OCI-LY1 (cell line): Measurements from ENCODE around the gene CTNNA3.

Experiments used
- H2AFZ ChIP-seq: fragments of 200-600 bp; sonication (generic), shearing (Covaris generic); 2 replicates; pipeline ENCODE4 v1.6.0; 2014; ENCODE audit warnings: antibody characterized with exemption, mild to moderate bottlenecking, low read length
- H3F3A ChIP-seq: fragments of 200-600 bp; sonication (generic), shearing (Covaris generic); 2 replicates; pipeline ENCODE4 v1.6.0; 2014; ENCODE audit warnings: mild to moderate bottlenecking, antibody characterized with exemption, low read length, moderate library complexity; ENCODE audit not compliant: insufficient read depth
- H3K27ac ChIP-seq: fragments of 200-600 bp; sonication (generic); 2 replicates; pipeline ENCODE4 v1.5.1; 2014; ENCODE audit warnings: low read length, mixed run types, mild to moderate bottlenecking, low read depth; ENCODE audit not compliant: poor library complexity, severe bottlenecking
- H3K27me3 ChIP-seq: fragments of 200-600 bp; sonication (generic); 2 replicates; pipeline ENCODE4 v1.6.0; 2014; ENCODE audit warnings: antibody characterized with exemption, mild to moderate bottlenecking, low read length, moderate library complexity; ENCODE audit not compliant: insufficient read depth
- H3K36me3 ChIP-seq: fragments of 200-600 bp; sonication (generic); 2 replicates; pipeline ENCODE4 v1.6.1; 2014; ENCODE audit warnings: mild to moderate bottlenecking, antibody characterized with exemption, low read length, moderate library complexity, mixed read lengths; ENCODE audit not compliant: insufficient read depth
- H3K4me1 ChIP-seq: fragments of 200-600 bp; sonication (generic); 2 replicates; pipeline ENCODE4 v1.5.1; 2014; ENCODE audit warnings: mild to moderate bottlenecking, low read length, moderate library complexity; ENCODE audit not compliant: insufficient read depth, severe bottlenecking
- H3K4me2 ChIP-seq: fragments of 200-600 bp; sonication (generic), shearing (Covaris generic); 2 replicates; pipeline ENCODE4 v1.6.1; 2014; ENCODE audit warnings: low read length
- H3K4me3 ChIP-seq: fragments of 200-600 bp; sonication (generic); 2 replicates; pipeline ENCODE4 v1.5.1; 2014; ENCODE audit warnings: low read length, low read depth, mild to moderate bottlenecking, mixed read lengths; ENCODE audit not compliant: poor library complexity, severe bottlenecking
- H3K79me2 ChIP-seq: fragments of 200-600 bp; shearing (Covaris generic); 2 replicates; pipeline ENCODE4 v1.6.1; 2016; ENCODE audit warnings: mixed run types, low read length, mixed read lengths; ENCODE audit not compliant: insufficient read depth
- H3K9ac ChIP-seq: fragments of 200-600 bp; sonication (generic), shearing (Covaris generic); 2 replicates; pipeline ENCODE4 v1.6.1; 2014; ENCODE audit warnings: mild to moderate bottlenecking, low read length, mixed read lengths
- H3K9me2 ChIP-seq: fragments of 200-600 bp; sonication (generic), shearing (Covaris generic); 2 replicates; pipeline ENCODE4 v1.6.1; 2014; ENCODE audit warnings: low read depth, mild to moderate bottlenecking, low read length, mixed read lengths
- H3K9me3 ChIP-seq: fragments of 200-600 bp; shearing (Covaris generic); 2 replicates; pipeline ENCODE4 v1.6.1; 2014; ENCODE audit warnings: low read length, mixed read lengths
- H4K20me1 ChIP-seq: fragments of 200-600 bp; sonication (generic), shearing (Covaris generic); 2 replicates; pipeline ENCODE4 v1.6.0; 2016; ENCODE audit warnings: mild to moderate bottlenecking, low read length; ENCODE audit not compliant: insufficient read depth
- EZH2 ChIP-seq: fragments of 200-600 bp; sonication (generic), shearing (Covaris generic); IDR thresholded peaks from 2 replicates; pipeline ENCODE4 v1.8.0; 2017; ENCODE audit warnings: borderline replicate concordance, mixed run types, mild to moderate bottlenecking, antibody characterized with exemption, low read length, moderate library complexity, mixed read lengths
- TF ChIP-seq, protein P1 (sequence below): fragments of 200-600 bp; sonication (generic), shearing (Covaris generic); IDR thresholded peaks from 2 replicates; pipeline ENCODE4 v1.5.1; 2017; ENCODE audit warnings: mild to moderate bottlenecking, antibody characterized with exemption, low read length, moderate library complexity, mixed read lengths

Gene CTNNA3

GRCh38 chr10:66239062-66239461 is 1456.9 kb downstream of the CTNNA3 start:
- no peaks in the 10 kb centered on the region for H3F3A ChIP-seq
- H3K9me2 ChIP-seq, result no peaks in the 10 kb centered on the region
- H3K4me1 ChIP-seq, result no peaks in the 10 kb centered on the region
- H3K27me3 ChIP-seq, result no peaks in the 10 kb centered on the region
- H3K27ac ChIP-seq, result no peak overlapping the region
- H4K20me1 ChIP-seq, result no peaks in the 10 kb centered on the region
- H3K79me2 ChIP-seq, result no peaks in the 10 kb centered on the region
- TF ChIP-seq EZH2, result no peak
- TF ChIP-seq, protein P1, sequence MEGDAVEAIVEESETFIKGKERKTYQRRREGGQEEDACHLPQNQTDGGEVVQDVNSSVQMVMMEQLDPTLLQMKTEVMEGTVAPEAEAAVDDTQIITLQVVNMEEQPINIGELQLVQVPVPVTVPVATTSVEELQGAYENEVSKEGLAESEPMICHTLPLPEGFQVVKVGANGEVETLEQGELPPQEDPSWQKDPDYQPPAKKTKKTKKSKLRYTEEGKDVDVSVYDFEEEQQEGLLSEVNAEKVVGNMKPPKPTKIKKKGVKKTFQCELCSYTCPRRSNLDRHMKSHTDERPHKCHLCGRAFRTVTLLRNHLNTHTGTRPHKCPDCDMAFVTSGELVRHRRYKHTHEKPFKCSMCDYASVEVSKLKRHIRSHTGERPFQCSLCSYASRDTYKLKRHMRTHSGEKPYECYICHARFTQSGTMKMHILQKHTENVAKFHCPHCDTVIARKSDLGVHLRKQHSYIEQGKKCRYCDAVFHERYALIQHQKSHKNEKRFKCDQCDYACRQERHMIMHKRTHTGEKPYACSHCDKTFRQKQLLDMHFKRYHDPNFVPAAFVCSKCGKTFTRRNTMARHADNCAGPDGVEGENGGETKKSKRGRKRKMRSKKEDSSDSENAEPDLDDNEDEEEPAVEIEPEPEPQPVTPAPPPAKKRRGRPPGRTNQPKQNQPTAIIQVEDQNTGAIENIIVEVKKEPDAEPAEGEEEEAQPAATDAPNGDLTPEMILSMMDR, result no peak
- H3K9me3 ChIP-seq, result no peaks in the 10 kb centered on the region
- no peaks in the 10 kb centered on the region for H3K36me3 ChIP-seq
- H3K4me3 ChIP-seq, result no peak overlapping the region
- no peak overlapping the region for H2AFZ ChIP-seq
- no peak overlapping the region for H3K9ac ChIP-seq
- no peak overlapping the region for H3K4me2 ChIP-seq

DNA sequence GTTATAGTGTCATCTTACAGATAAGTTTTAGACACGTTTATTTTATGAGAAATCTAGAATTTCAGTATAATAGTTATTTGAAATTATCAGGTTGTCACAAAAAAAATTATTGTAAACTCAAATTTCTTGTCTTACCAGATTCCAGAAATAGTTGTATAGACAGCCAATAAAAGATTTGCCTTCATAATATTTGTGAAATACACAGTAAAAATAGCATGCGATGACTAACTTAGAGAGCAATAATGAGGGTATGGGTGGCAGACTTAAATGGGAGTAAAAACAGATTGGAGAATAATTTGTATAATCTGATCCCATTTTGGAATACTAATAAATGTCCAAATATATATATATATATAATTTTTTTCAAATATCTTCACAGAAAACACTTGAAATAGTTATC is 1457.7 kb downstream of the CTNNA3 start:
- no peak overlapping the region for H3K9ac ChIP-seq
- H3K27me3 ChIP-seq, result no peaks in the 10 kb centered on the region
- H3K4me3 ChIP-seq, result no peak overlapping the region
- TF ChIP-seq EZH2, result no peak
- TF ChIP-seq, protein P1, result no peak
- no peaks in the 10 kb centered on the region for H3K4me1 ChIP-seq
- H3K27ac ChIP-seq, result no peak overlapping the region
- no peak overlapping the region for H3K4me2 ChIP-seq
- H3K9me2 ChIP-seq, result no peaks in the 10 kb centered on the region
- no peaks in the 10 kb centered on the region for H3F3A ChIP-seq
- H2AFZ ChIP-seq, result no peak overlapping the region
- no peaks in the 10 kb centered on the region for H3K36me3 ChIP-seq
- H3K79me2 ChIP-seq, result no peaks in the 10 kb centered on the region
- no peaks in the 10 kb centered on the region for H3K9me3 ChIP-seq
- no peaks in the 10 kb centered on the region for H4K20me1 ChIP-seq

- TF ChIP-seq, protein P1, result no peak
- TF ChIP-seq EZH2, result no peak
- no peaks in the 10 kb centered on the region for H3K9me3 ChIP-seq
- H3K27me3 ChIP-seq, result no peaks in the 10 kb centered on the region
- H3K79me2 ChIP-seq, result no peaks in the 10 kb centered on the region
- H3K4me3 ChIP-seq, result no peak overlapping the region
- H3K4me1 ChIP-seq, result no peaks in the 10 kb centered on the region
- no peak overlapping the region for H3K27ac ChIP-seq
- H3F3A ChIP-seq, result no peaks in the 10 kb centered on the region
- H3K9me2 ChIP-seq, result no peaks in the 10 kb centered on the region
- H3K4me2 ChIP-seq, result no peak overlapping the region
- no peak overlapping the region for H3K9ac ChIP-seq
- H3K36me3 ChIP-seq, result no peaks in the 10 kb centered on the region
- no peak overlapping the region for H2AFZ ChIP-seq
- H4K20me1 ChIP-seq, result no peaks in the 10 kb centered on the region
Measured at GRCh38 chr10:66234872-66235271, 1461.1 kb downstream of the CTNNA3 start.
